Measurements from ENCODE around the gene NFATC4.
A peak's percentile ranks its signal among the peaks of the same experiment; 100 is the strongest.

Gene NFATC4

DNA sequence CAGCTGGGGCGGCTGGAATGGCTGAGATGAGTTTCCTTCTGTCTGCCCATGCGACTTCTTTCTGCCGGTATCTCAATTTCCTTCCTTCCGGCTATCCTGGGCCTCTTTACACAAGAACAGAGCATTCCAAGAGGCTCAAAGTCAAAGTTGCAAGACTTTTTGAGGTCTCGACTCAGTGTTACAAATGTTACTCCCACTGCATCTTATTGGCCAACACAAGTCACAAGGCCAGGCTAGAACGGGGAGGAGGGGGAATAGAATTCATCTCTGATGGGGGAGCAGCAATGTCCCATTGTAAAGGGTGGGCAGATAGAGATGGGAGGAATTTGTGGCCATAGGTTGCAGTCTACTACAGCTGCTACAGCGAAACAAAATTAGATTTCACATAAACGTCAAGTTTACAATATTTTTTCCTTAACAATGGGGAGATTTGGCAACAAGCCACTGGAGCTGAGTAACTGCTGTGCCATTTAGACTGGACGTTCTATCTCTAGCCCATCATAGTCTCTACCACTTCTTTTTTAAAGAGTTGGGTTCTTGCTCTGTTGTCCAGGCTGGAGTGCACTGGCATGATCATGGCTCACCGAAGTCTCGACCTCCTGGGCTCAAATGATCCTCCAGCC, 21.4 kb downstream of the NFATC4 start:
- DNase-seq (ENCODE audit: low spot score), result no peak

- no peak for DNase-seq (ENCODE audit: low spot score)
Observed at GRCh38 chr14:24390701-24391468, 22.9 kb downstream of the NFATC4 start.

- DNase-seq (ENCODE audit: low spot score), result no peak
Observed at GRCh38 chr14:24392325-24393091, 24.5 kb downstream of the NFATC4 start.

DNA sequence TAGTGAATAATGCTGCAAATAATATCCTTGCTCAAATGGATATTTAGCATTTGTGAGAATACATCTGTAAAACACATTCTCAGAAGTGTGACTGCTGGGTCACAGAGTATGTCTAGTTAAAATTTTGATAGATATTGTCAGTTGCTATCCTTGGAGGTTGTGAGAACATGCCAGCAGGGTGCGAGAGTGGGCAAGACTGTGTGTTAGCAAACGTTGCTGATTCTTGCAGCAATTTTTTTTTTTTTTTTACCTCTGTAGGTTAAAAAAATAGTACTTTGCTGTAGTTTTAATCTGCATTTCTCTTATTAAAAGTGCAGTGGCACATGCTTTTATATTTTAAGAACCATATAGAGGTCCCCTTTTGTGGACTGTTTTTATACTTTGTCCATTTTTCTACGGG, 26.3 kb downstream of the NFATC4 start:
- no peak for DNase-seq (ENCODE audit: low spot score)

- no peak for DNase-seq (ENCODE audit: low spot score)
Observed at GRCh38 chr14:24395609-24396582, 27.9 kb downstream of the NFATC4 start.

DNA sequence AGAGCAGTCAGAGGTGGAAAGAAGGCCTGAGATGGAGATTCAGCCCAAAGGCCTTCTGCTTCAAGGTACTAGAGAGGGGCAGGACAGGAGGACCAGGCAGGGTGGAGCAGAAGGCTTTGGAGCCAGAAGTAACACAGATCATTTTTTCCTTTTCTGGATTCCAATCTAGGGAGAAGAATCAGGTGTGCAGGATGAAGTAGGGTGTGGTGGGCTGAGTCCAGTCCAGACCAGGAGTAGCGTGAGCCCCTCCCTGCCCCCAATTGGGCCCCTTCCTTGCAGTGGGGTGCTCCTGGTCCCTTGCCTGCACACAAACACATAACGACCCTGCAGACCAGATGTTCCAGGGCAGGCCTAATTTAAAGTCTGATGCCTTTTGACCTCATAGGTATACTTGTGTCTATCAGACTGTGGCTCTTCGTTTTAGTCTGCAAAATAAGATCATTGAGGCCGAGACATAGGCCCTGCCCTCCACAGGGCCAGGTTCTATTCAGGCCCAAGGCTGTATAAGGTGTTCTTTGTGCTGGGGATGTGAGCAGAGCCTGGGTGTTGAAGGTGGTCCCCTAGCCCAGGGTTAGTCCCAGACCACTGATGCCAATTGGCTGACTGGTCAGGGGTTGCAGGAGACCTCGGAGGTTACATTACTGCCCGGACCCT, 29.8 kb downstream of the NFATC4 start:
- no peak for DNase-seq (ENCODE audit: low spot score)

DNA sequence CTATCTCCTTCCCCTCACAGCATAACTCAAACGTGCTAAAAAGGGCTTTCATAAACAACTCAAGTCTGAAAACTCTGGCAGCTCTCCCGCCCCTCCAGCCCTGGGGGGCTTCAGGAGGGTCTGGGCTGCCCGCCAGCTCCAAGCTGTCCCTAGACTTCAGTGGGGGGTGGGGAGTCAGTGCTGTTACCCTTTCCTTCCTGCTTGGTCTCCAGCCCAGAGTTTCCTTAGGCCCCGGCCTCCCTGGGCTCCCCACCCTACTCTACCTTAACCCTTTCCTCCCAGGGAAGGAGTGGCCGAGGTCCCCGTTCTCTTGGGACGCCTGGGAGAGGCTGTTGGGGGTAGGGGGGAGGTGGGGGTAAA, 30.3 kb downstream of the NFATC4 start:
- DNase-seq (ENCODE audit: low spot score), result peak; percentile 46

DNA sequence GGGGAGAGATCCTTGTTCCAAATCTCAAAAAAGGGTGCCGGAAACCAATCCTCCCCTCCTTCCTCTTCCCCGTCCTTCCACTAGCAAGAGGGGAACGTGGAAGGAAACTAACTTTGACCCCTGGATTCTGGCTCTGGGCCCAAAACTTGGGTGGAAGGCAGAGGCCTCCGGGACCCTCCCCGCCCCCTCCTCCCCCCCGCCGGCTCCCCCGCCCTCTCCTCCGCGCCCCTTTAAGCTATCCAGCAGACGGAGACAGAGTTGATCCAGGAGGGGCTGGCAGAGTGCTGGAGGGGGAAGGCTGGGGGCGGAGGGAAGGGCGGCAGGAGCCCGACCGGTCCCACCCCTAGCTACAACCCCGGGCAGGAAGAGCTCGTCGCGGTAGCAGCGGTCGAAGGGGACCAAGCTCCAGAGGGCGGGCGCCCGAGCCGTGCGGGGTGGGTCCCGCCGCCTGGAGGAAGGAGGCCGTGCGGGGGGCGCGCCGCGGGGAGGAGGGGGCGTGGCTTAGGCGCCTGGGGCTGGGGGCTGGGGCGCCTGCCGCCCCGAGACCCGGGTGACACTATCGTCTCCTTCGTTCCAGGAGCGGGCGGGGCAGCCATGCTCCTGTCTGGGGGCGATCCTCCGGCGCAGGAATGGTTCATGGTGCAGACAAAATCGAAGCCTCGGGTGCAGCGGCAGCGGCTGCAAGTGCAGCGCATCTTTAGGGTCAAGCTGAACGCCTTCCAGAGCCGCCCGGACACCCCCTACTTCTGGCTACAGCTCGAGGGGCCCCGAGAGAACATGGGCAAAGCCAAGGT, 30.9 kb downstream of the NFATC4 start, which contains the start of gene NYNRIN:
Gene NYNRIN (plus strand): TSS at position 351 of the 794 bp plus-strand sequence. CDS start 244 bp downstream, at position 595.
- DNase-seq (ENCODE audit: low spot score), result peak; percentile 42

- peak; percentile 45 for DNase-seq (ENCODE audit: low spot score)
Observed at GRCh38 chr14:24399447-24399822, 31.5 kb downstream of the NFATC4 start.

- DNase-seq (ENCODE audit: low spot score), result no peak
Observed at GRCh38 chr14:24399999-24400718, 32.2 kb downstream of the NFATC4 start.

DNA sequence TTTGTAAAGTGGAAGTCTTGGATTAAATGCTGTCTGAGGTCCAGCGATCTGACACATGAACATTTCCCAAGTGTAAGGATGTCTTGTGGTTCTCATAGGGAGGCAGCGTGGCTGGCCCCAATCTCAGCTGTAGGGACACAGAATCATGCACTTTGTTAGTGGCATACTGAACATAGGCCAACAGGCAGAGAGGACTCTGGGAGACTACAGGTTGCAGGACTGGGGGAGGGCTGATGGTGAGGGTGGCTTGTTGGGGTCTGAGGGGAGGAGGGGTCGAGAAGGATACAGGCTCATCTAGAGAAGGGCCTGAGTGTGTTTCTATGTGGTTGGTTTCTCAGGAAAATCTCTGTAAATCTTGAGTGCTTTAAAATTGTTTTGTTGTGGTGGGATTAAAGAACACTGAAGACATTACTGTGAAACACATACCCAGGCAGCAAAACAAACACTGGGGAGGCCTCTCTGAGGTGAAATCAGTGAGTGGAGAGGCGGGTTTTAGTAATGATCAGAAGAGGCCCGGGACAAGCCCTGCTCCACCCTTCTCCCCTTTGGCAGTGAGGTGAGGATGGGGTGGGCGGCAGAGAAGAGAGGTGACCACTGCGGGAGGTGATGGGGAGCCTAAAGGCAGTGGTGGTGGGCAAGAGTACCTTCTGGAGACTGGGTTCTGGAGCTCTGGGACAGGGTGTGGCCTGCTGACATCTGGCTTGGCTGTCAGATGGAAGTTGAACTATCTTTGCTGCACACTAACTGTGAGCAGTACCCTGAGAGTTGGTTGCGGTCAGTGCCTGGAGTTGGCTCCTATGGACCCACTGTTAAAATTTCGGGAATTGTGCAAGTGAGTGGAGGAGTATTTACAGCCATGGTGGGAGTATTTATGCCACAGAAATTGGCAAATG, 34.1 kb downstream of the NFATC4 start:
- no peak for DNase-seq (ENCODE audit: low spot score)

GRCh38 chr14:24403294-24403998, 35.5 kb downstream of the NFATC4 start:
- peak; percentile 58 for DNase-seq (ENCODE audit: low spot score)

DNA sequence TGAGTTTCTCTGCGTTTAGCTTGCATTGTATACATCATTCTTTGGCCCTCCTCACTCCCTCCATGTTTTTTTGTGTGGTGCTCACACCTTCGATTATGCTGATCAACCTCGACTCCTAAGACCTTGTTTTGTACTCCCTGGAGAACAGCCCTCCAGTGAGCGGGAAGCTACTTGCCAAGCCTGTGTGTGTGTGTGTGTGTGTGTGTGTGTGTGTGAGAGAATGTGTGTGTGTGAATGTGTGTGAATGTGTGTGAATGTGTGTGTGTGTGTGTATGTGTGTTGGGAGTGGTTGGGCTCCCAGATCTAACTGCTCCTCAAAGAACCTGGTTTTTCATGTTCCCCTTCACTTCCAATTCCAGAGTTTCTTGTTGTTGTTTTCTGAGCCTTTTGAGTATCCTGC, 36.8 kb downstream of the NFATC4 start:
- no peak for DNase-seq (ENCODE audit: low spot score)

DNA sequence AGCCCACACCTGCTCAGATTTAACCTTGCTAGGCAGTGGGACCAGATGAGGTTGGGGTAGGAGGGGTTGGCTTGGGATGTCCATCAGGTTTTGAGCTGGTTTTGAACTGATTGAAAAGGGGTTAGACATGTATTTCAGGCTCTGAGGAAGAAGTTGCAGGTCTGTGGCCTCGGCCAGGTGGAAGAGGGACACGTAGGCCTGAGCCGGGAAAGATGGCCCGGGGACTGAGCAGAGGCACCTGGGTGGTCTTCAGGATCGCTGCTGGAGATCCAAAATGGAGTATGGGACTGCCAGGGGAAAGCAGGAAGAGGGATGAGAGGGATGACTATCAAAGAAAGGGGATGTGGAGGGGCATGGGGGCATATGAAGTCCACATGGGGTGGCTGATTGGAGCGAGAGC, 38.4 kb downstream of the NFATC4 start:
- DNase-seq (ENCODE audit: low spot score), result no peak

GRCh38 chr14:24407608-24408325, 39.8 kb downstream of the NFATC4 start:
- DNase-seq (ENCODE audit: low spot score), result no peak

DNA sequence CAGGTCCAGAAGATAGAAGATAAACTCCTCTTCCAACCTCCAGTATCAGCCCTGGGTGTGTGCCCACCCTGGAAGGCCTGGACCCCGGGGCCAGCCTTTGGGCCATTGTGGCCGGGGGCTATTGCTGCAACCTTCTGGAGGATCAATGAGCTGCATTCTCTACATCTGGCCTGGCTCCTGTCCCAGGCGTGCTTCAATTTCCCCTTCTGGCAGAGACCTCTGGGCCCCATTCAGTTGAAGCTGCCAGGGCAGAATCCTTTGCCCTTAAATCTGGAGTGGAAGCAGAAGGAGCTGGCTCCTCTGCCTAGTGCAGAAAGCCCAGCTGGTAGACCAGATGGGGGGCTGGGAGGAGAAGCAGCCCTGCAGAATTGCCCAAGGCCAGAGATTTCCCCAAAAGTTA, 40.8 kb downstream of the NFATC4 start:
- DNase-seq (ENCODE audit: low spot score), result no peak

GRCh38 chr14:24409192-24409591, 41.2 kb downstream of the NFATC4 start:
- DNase-seq (ENCODE audit: low spot score), result no peak
